ENCODE results near the gene S100A13. TPM values are rescaled to one million over a fixed set of nuclear protein-coding genes. Genes with fewer than 3 reads are reported as not detected.

Gene S100A13
- total RNA-seq, 1 experiment from 2014 or later = 55.0 TPM

- no peaks in the 10 kb centered on the region; the same call in 1 of the 2 replicates for H3K27me3 Mint-ChIP-seq (ENCODE audit: low read depth)
- H2BK120ac ChIP-seq (ENCODE audit: low read depth, low read length, poor library complexity, severe bottlenecking) = no peak overlapping the region
- H3K4me1 ChIP-seq (ENCODE audit: insufficient read depth, low read length) = peaks cover 4% of the 10 kb centered on the region; the same call in 1 of the 2 replicates
- no peak overlapping the region for H2BK15ac ChIP-seq (ENCODE audit: low read depth, low read length)
- H3K4me2 ChIP-seq (ENCODE audit: insufficient read depth, insufficient read length, low read length) = no peak overlapping the region
- H2BK20ac ChIP-seq (ENCODE audit: low read depth, low read length, poor library complexity, severe bottlenecking) = no peak overlapping the region
- no peak overlapping the region for H3K27ac ChIP-seq (ENCODE audit: insufficient read length, low read depth, low read length)
- H3K27ac Mint-ChIP-seq = peak overlapping the region in 1 of 3 experiments; percentile 55; a peak in 1 of 7 replicates
- TF ChIP-seq CTCF (conservative IDR thresholded peaks at IDR 0.05) = no peak
- peaks cover 22 to 39% of the 10 kb centered on the region in 2 experiments for H3K4me1 Mint-ChIP-seq
- WGBS (ENCODE audit: extremely low coverage, insufficient read length, low lambda C conversion rate) = no CpG with 5 or more reads among the region's 5 CpGs
- H3K4ac ChIP-seq (ENCODE audit: low read depth, low read length) = no peak overlapping the region
- H2BK12ac ChIP-seq (ENCODE audit: insufficient read length, low read depth, low read length) = no peak overlapping the region
- no peaks in the 10 kb centered on the region for H3K27me3 ChIP-seq (ENCODE audit: insufficient read depth, low read length)
- no peak overlapping the region for H3K56ac ChIP-seq (ENCODE audit: insufficient read length, low read depth, low read length)
- no peak overlapping the region for H4K91ac ChIP-seq (ENCODE audit: insufficient read length, low read depth, low read length)
- no peak overlapping the region for H4K5ac ChIP-seq (ENCODE audit: insufficient read length, low read depth, low read length)
- H3K18ac ChIP-seq (ENCODE audit: insufficient read length, low read depth, low read length) = no peak overlapping the region
- H3K9ac ChIP-seq (ENCODE audit: extremely low read depth, insufficient read length, low read length) = no peak overlapping the region
- no peak overlapping the region for H3K4me3 Mint-ChIP-seq
- no peak overlapping the region for H4K8ac ChIP-seq (replicated peaks; ENCODE audit: insufficient read length, low read depth, low read length)
- H3T11ph ChIP-seq (ENCODE audit: low read length) = no peak overlapping the region
- no peaks in the 10 kb centered on the region for H3K9me3 ChIP-seq (ENCODE audit: control insufficient read depth, low read depth, low read length)
- no peak overlapping the region for H3K14ac ChIP-seq (ENCODE audit: insufficient read depth, low read length)
- no peaks in the 10 kb centered on the region for H3K23me2 ChIP-seq (ENCODE audit: insufficient read length, low read depth, low read length, poor library complexity, severe bottlenecking)
- no peak overlapping the region for H2AFZ ChIP-seq (ENCODE audit: low read length)
- H3K23ac ChIP-seq (ENCODE audit: insufficient read length, low read depth, low read length) = no peak overlapping the region
- no peaks in the 10 kb centered on the region for H3K79me1 ChIP-seq (ENCODE audit: insufficient read depth, low read depth, low read length, poor library complexity, severe bottlenecking)
- no peaks in the 10 kb centered on the region for H3K9me3 Mint-ChIP-seq
- peaks cover 5 to 17% (median 5%) of the 10 kb centered on the region in 3 experiments; a peak in 5 of 7 replicates for H3K36me3 Mint-ChIP-seq (ENCODE audit: insufficient read depth in 1 of 3, low read depth in 3 of 3)
- H4K20me1 ChIP-seq (ENCODE audit: control insufficient read depth, insufficient read depth, insufficient read length) = no peaks in the 10 kb centered on the region
- no peak overlapping the region for H2AK5ac ChIP-seq (ENCODE audit: insufficient read length, low read length)
- no peak for DNase-seq
- H2BK5ac ChIP-seq (ENCODE audit: insufficient read length, low read length) = no peak overlapping the region
- no peaks in the 10 kb centered on the region for H3K79me2 ChIP-seq (ENCODE audit: insufficient read depth, low read length)
Observed at GRCh38 chr1:153616917-153617311, 10.4 kb downstream of the S100A13 start.

Data from H9 (cell line).